Astrocyte of the spinal cord (primary cell): Measurements from ENCODE around the gene KRTAP10-10.
"Not testable (repeated sequence)": the region's sequence is repeated elsewhere in the genome, so short reads cannot be mapped to it uniquely, and the experiment has no call there.

ENCODE experiments used
- DNase-seq: peaks from one replicate; pipeline ENCODE4 v3.0.0; 2011; ENCODE audit warnings: low read depth, low spot score
- H3K4me3 ChIP-seq: 2 replicates; pipeline ENCODE4 v1.5.1; 2011; ENCODE audit warnings: low read depth, mild to moderate bottlenecking, low read length, moderate library complexity
- in situ Hi-C: cut with HindIII; loops from 2 replicates; pipeline ENCODE4 v1.10.0; 2017; ENCODE audit warnings: low sequenced_read_pairs
- TF ChIP-seq, protein P1 (sequence below): IDR thresholded peaks from 2 replicates; pipeline ENCODE4 v1.5.1; 2012; ENCODE audit warnings: low read depth, mild to moderate bottlenecking, low read length, inconsistent platforms

Gene KRTAP10-10

GRCh38 chr21:44599264-44600029 is 37.7 kb upstream of the KRTAP10-10 start:
- TF ChIP-seq, protein P1, sequence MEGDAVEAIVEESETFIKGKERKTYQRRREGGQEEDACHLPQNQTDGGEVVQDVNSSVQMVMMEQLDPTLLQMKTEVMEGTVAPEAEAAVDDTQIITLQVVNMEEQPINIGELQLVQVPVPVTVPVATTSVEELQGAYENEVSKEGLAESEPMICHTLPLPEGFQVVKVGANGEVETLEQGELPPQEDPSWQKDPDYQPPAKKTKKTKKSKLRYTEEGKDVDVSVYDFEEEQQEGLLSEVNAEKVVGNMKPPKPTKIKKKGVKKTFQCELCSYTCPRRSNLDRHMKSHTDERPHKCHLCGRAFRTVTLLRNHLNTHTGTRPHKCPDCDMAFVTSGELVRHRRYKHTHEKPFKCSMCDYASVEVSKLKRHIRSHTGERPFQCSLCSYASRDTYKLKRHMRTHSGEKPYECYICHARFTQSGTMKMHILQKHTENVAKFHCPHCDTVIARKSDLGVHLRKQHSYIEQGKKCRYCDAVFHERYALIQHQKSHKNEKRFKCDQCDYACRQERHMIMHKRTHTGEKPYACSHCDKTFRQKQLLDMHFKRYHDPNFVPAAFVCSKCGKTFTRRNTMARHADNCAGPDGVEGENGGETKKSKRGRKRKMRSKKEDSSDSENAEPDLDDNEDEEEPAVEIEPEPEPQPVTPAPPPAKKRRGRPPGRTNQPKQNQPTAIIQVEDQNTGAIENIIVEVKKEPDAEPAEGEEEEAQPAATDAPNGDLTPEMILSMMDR = no peak
- H3K4me3 ChIP-seq = no peak overlapping the region
- in situ Hi-C loops = no loop called here
- no peak for DNase-seq

DNA sequence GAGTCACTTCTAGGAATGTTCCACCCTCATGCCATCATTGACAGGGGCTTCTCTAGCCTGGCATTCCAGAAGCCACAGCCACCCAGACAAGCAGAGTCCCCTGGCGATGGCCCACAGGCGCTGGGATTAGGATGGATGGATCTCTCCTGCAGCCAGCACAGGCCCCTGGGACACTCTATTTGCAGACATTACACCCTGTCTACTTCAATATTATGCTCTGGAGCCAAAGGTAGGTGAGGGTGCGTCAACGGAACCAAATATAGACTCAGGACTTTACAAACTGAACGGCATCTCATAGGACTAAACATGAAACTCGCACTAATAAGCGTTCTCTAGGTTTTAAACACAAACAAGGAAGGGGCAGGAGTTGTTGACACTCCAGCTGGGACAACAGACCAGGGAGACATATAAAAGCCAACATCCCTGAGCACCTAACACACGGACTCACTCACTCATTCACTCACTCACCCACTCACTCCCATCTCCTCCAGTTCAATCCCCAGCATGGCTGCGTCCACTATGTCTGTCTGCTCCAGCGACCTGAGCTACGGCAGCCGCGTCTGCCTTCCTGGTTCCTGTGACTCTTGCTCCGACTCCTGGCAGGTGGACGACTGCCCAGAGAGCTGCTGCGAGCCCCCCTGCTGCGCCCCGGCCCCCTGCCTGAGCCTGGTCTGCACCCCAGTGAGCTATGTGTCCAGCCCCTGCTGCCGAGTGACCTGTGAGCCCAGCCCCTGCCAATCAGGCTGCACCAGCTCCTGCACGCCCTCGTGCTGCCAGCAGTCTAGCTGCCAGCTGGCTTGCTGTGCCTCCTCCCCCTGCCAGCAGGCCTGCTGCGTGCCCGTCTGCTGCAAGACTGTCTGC is 36.8 kb upstream of the KRTAP10-10 start, which contains the start of gene KRTAP10-7:
Gene KRTAP10-7 (plus strand): TSS at position 480 of the 861 bp plus-strand sequence. CDS start 25 bp downstream, at position 505.
- in situ Hi-C loops, H3K4me3 ChIP-seq: not testable (repeated sequence)

DNA sequence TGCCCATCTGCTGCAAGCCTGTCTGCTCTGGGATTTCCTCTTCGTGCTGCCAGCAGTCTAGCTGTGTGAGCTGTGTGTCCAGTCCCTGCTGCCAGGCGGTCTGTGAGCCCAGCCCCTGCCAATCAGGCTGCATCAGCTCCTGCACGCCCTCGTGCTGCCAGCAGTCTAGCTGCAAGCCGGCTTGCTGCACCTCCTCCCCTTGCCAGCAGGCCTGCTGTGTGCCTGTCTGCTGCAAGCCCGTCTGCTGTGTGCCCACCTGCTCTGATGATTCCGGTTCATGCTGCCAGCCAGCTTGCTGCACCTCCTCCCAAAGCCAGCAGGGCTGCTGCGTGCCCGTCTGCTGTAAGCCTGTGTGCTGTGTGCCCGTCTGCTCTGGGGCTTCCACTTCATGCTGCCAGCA is 36.1 kb upstream of the KRTAP10-10 start:
- H3K4me3 ChIP-seq, in situ Hi-C loops, DNase-seq: not testable (repeated sequence)

More for the DNA sequence above, 36.8 kb upstream of the KRTAP10-10 start, which contains the start of gene KRTAP10-7:
- not testable (repeated sequence) for DNase-seq

- H3K4me3 ChIP-seq = no peak overlapping the region
- in situ Hi-C loops = no loop called here
- TF ChIP-seq, protein P1 = no peak
- DNase-seq = no peak
Observed at GRCh38 chr21:44601596-44602462, 35.3 kb upstream of the KRTAP10-10 start.

DNA sequence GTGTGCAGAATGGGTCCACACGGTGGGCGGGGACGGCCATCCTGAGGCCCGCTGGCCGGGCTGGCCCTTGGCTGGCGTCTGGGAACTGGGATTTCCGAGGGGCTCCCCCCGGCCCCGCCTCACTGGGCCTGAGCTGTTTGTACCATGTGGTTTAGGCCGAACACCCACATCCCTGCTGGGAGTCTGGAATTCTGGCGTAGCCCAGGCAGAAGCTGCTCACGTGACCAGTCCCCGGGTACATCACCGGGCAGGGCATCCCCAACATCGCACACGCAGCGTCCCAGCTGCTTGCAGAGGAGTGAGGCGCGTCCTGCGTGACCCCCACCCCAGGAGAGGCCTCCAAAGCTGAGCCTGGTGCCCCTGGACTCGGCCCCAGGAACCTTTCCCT is 34.7 kb upstream of the KRTAP10-10 start:
- in situ Hi-C loops = no loop called here
- TF ChIP-seq, protein P1 = no peak
- DNase-seq = no peak
- H3K4me3 ChIP-seq = no peak overlapping the region

DNA sequence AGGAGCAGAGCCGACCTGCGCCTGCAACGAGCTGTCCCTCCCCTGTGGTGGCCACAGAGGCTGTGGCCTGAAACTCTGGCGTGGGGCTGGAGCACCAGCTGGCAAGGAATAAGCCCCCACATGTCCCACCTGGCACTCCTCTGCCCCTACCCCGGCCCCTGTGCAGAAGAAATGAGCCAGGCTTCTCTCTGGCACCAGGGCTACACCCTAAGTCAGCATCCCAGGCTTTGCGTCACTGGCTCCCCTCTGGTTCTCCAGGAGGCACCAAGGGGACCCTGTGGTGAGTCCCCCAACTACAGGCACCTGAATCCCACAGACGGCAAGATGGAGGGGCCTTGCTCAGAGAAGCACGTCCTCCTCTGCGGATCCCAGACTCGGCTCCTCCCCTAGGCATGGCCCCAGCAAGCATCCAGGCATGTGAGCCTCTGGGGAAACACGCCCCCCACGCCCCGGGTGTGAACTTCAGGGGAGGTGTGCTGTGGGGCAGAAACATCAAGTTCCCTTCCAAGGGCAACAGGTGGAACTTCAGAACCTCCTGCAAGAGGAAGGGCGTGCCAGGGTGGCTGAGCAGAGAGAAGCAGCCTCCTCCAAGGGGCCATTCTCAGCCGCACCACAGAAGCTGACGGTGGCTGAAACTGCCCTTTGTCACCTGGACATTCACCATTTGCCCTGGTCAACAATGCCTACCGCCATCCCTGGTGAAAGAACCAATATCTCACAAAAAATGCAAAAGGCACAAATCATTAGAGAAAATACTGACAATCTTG is 33.9 kb upstream of the KRTAP10-10 start:
- DNase-seq = no peak
- no peak overlapping the region for H3K4me3 ChIP-seq
- in situ Hi-C loops = no loop called here
- TF ChIP-seq, protein P1 = no peak

DNA sequence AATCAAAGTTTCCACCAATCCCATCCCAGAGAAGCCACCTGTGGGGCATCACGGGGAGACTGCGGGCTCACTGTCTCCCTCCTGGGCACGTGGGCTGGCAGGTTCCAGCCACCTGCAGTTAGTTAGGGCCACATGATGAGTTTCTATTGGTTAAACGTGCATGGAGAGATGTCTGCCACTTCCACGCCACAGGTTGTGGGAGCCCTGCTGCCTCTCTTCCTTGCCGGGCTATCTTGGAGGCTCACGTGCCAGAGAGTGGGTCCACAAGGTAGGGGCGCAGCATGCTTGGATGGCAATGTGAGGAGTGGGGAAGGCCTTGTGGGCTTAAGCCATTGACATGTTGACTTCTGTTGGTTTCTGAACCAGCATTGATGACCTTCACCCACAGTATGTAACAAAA is 33.2 kb upstream of the KRTAP10-10 start:
- no peak overlapping the region for H3K4me3 ChIP-seq
- in situ Hi-C loops = no loop called here
- TF ChIP-seq, protein P1 = no peak
- no peak for DNase-seq
